Heart left ventricle (tissue), 13 donors: ENCODE results near the gene TTYH1.

Experiments
- POLR2A ChIP-seq, 2 donors: fragments of 450-650 bp; IDR thresholded peaks; one replicate each; pipeline ENCODE4 v1.6.1; 2017; ENCODE audit warnings: antibody characterized with exemption in 2 of 2, mild to moderate bottlenecking in 2 of 2, moderate library complexity in 2 of 2
- TF ChIP-seq, protein P1 (sequence below), 12 donors: fragments of 200-600 bp; sonication (generic) in 4 of 12; IDR thresholded peaks; one replicate each; pipeline versions ENCODE4 v1.5.0 to v1.8.0; 2018 to 2022; ENCODE audit warnings: antibody characterized with exemption in 12 of 12, mild to moderate bottlenecking in 5 of 12
- donor health status: ischemic (EF 13 %, LVEDD 7.1; RV severe dilation, severe dysfunction).
- donor health status: DM: no; HTN: yes; CAD: no.
- donor health status: DM: no; HTN: no; CAD: no.
- donor health status: ischemic (EF 25% LVEDD 6.9; RV normal size, moderate dysfunction).
- donor health status: ischemic (EF 25% LVEDD 5.7; RV mildly dilated, moderate dysfunction).
- donor health status: ischemic (EF 35%, LVEDD 5.7; RV mildly dilated, moderate dysfunction).
- donor health status: nonischemic (EF 11% LVEDD 7.7; RV severe dilation, severe dysfunction).
- donor health status: DM: yes; HTN: yes; CAD: no.
- donor health status: PGD.
- donor health status: ischemic (EF 29% LVEDD 5.4; RV normal size, mild dysfunction).
- donor health status: nonischemic (EF 23%, LVEDD 6.1; RV moderate dilation, normal function).

DNA sequence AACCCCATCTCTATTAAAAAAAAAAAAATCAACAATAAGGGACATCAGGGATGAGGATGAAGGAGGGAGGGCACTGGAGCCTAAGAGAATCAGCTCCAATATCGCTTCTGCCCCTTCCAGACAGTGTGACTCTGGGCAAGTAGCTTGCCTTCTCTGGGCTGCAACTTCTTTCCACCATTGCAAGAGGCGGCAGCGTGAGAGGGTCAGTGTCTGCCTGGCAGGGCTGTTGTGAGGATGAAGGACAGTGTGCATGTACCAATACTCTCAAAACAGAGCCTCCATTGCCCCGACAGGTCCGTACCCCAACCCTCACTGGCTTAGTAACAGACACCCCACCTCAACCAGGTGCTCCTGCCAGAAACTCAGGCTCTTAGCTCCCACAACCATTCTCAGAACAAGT lies 18.4 kb downstream of the TTYH1 start:
- TF ChIP-seq, protein P1, sequence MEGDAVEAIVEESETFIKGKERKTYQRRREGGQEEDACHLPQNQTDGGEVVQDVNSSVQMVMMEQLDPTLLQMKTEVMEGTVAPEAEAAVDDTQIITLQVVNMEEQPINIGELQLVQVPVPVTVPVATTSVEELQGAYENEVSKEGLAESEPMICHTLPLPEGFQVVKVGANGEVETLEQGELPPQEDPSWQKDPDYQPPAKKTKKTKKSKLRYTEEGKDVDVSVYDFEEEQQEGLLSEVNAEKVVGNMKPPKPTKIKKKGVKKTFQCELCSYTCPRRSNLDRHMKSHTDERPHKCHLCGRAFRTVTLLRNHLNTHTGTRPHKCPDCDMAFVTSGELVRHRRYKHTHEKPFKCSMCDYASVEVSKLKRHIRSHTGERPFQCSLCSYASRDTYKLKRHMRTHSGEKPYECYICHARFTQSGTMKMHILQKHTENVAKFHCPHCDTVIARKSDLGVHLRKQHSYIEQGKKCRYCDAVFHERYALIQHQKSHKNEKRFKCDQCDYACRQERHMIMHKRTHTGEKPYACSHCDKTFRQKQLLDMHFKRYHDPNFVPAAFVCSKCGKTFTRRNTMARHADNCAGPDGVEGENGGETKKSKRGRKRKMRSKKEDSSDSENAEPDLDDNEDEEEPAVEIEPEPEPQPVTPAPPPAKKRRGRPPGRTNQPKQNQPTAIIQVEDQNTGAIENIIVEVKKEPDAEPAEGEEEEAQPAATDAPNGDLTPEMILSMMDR (IDR thresholded peaks at IDR 0.05), result no peak
- no peak for TF ChIP-seq POLR2A (IDR thresholded peaks at IDR 0.05)
